GM13977 (cell line): ENCODE measurements around the gene F11.
"Not testable (repeated sequence)": the region's sequence is repeated elsewhere in the genome, so short reads cannot be mapped to it uniquely, and the experiment has no call there.

ENCODE experiments used
- DNase-seq: peaks from one replicate; pipeline ENCODE4 v3.0.0; 2012; ENCODE audit warnings: low spot score
- CTCF ChIP-seq: IDR thresholded peaks from 2 replicates; pipeline ENCODE4 v1.5.1; 2012; ENCODE audit warnings: mild to moderate bottlenecking, control low read depth; ENCODE audit not compliant: insufficient read depth; ENCODE audit errors: extremely low read depth, missing control alignments
- in situ Hi-C: fragments of 300-500 bp; cut with MboI; formaldehyde crosslinking; loops from one replicate; pipeline ENCODE4 v1.12.0; 2022; ENCODE audit warnings: low sequenced_read_pairs, low pct_unique_long_range_greater_than_20kb, mixed read lengths, inconsistent platforms; ENCODE audit not compliant: unreplicated experiment

Gene F11

GRCh38 chr4:186240848-186241491 is 25.0 kb upstream of the F11 start:
- TF ChIP-seq CTCF = no peak
- no peak for DNase-seq
- in situ Hi-C loops = no loop called here

GRCh38 chr4:186241616-186242015 is 24.4 kb upstream of the F11 start:
- TF ChIP-seq CTCF = no peak
- no peak for DNase-seq
- in situ Hi-C loops = no loop called here

GRCh38 chr4:186242031-186242430 is 24.0 kb upstream of the F11 start:
- in situ Hi-C loops, DNase-seq: not testable (repeated sequence)

- in situ Hi-C loops = no loop called here
- TF ChIP-seq CTCF = no peak
- no peak for DNase-seq
Observed at GRCh38 chr4:186243331-186243730, 22.7 kb upstream of the F11 start.

GRCh38 chr4:186244835-186245234 is 21.2 kb upstream of the F11 start:
- no peak for TF ChIP-seq CTCF
- no peak for DNase-seq
- in situ Hi-C loops = no loop called here

GRCh38 chr4:186247062-186247752 is 18.8 kb upstream of the F11 start:
- DNase-seq, in situ Hi-C loops: not testable (repeated sequence)

GRCh38 chr4:186248643-186249042 is 17.3 kb upstream of the F11 start:
- DNase-seq = no peak
- TF ChIP-seq CTCF = no peak
- in situ Hi-C loops = no loop called here
